Fibroblast of skin of abdomen (primary cell): ENCODE data around the gene AMDHD2.

ENCODE experiments used
- DNase-seq: peaks from one replicate; pipeline ENCODE4 v3.0.0-alpha.2; 2013

Gene AMDHD2

DNA sequence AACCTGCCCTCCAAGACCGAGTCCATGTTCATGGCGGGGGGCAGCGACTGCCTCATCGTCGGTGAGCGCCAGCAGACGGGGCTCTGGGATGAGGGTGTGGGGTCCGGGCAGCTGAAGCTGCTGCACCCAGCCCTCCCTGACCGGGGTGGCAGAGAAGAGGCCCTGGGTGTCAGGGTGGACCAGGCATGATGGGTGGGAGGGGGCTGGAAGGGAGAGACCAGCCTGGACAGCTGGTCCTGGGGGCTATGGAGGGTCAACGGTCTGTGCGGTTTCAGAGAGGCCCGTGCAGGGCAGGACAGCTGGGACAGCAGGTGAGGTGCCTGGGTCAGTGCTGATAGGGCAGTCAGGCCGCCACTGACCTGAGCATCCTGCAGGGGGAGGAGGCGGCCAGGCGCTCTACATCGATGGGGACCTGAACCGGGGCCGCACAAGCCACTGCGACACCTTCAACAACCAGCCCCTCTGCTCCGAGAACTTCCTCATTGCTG, 19.7 kb upstream of the AMDHD2 start:
- no peak for DNase-seq

GRCh38 chr16:2500918-2501750, 19.0 kb upstream of the AMDHD2 start:
- DNase-seq: peak; percentile 67

DNA sequence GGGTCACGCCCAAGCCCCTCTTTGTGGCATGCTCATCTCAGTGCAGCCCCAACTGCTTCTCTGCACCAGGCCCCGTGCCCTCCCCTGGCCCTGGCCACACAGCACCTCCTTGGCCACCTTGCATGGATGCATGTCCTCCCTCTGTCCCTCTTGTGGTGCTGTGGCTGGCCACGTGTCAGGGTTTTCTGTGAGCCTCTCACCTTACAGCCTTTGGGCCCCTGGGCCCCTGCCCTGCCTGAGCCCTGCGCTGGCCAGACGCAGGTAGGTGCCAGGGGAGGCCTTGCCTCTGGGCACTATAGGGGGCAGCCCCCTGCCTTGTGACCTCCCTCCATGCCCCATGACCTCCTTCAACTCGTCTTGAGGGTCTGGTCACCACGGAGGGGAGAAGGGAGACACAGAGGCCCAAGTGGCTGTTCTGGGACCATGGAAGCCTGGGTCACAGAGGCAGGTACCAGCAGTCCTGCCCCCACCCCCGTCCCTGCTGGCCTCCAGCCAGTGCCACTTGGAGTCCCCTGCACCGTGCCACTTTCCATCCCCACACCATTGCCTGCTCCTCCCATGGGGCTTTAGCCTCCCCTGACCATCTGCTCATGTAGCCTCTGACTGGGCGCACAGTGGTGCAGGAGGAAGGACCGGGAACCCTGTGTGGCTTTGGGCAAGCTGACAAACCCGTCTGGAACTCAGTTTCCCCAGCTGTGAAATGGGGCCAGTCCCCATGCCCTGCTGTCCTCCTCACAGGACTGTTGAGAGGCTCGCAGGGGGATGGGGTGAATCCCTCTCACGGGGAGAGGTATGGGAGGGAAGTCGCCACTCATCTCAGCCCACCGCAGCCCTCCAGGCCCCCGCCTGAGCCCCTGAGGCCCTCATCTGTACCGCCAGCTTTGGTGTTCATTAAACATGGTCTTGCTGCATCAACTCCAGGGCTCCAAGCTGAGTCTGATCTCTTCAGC, 17.9 kb upstream of the AMDHD2 start:
- no peak for DNase-seq

DNA sequence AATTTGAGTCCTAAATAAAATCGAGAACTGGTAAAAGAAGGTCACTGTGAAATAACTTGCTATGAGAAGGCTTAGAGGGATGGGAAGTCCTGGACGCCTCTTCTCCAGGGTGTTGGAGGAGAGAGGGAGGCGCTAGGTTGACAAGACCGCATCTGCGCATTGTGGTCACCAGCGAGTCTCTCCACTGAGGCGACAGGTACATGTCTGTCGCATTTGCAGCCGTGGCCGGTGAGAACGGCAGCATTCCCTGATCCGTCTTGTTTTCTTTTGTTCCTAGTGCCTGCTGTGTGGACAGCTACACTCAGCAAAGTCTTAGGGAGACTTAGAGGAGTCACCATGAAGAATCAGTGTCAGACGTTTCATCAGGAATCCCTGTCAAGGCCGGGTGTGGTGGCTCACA, 14.5 kb upstream of the AMDHD2 start:
- no peak for DNase-seq

DNA sequence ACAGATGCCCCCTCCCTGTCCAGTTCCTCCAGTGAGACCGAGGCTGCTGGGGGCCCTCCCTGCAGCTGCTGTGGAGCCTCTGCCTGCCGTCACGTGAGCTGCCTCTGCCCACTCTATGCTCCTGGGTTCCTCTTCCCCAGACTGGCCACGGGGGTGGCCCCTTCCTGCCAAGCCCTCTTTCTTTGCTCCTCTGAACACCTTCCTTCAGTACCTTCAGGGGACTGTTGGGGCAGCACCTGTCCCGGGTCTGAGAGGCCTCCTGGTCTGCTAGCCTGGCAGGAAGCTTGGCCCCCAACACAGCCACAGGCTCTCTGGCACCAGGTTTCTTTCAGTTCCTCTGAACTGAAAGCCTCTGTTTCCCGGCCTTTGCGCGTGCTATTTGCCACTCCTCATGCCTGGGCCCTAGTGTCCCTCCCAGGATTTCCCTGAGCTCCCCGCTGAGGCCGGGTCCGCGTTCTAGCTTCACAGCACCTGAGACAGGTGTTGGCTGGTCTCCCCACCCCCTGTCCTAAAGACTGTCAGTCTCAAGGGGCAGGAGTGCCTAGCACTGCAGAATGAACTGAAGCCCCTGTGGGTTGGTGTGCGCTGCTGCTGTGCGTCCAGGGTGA, 13.0 kb upstream of the AMDHD2 start:
- DNase-seq: no peak

- DNase-seq: no peak
Measured at GRCh38 chr16:2507665-2508064, 12.5 kb upstream of the AMDHD2 start.

- DNase-seq: no peak
Measured at GRCh38 chr16:2508722-2509400, 11.3 kb upstream of the AMDHD2 start.

- peak; percentile 54 for DNase-seq
Measured at GRCh38 chr16:2511128-2511800, 8.9 kb upstream of the AMDHD2 start.

DNA sequence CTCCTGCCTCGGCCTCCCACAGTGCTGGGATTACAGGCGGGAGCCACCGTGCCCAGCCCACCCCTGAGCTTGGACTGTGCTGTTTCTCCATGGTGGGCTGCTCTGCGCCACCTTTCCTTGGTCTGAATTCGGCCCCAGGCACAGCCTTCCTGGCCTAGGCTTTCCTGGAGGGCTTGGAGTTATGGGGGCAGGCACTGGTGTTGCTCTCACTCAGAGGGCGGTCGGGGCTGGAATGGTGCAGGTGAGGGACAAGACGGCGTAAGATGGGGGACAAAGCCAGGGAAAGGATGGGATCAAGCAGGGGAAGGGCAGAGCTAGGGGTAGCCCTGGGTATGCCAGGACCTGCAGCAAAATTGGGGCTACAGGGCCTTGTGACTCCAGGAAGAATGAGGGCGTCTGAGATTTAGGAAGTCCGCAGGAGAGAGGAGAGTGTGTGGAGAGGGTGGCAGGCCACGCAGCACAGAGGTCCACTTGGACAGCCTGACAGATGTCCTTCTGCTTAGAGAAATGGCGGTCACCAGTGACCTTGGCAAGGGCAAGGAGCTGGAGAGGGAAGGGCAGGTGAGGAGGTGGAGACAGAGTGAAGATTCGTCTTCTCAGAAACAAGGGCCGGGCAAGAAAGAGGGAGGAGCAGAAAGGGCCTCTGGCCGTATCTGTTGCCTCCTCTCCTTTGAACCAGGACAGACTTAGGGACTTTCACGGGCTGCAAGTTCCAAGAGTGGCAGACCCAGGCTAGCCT, 8.0 kb upstream of the AMDHD2 start:
- no peak for DNase-seq

DNA sequence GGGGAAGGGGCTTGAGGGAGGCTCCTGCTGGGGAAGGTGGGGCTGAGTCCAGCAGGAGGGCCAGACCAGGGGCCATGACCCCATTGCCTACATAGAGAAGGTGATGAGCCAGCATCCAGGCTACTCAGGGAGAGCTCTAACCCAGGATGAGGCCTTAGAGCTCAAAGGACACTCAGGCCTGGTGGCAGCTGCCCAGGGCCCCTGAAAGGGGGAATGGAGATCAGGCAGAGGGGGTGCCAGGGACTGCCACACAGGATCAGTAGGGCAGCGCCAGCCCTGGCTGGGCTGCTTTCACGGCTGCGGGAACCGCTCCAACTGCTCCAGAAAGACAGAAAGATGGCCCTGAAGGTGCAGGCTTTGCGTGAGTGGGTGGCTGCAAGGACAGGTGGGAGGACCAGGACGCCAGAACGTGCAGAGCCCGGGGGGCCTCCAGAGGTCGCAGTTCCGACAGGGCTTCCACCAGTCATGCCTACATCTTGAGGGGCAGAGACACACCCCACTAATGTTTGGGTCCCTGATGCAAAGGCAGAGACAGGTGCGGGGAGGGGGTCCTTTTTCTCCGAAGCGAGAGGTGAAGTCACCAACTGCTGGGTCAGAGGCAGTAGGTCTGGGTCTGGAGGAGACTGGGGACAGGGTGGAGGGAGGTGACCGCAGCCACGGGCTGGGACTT, 7.3 kb upstream of the AMDHD2 start:
- DNase-seq: no peak

DNA sequence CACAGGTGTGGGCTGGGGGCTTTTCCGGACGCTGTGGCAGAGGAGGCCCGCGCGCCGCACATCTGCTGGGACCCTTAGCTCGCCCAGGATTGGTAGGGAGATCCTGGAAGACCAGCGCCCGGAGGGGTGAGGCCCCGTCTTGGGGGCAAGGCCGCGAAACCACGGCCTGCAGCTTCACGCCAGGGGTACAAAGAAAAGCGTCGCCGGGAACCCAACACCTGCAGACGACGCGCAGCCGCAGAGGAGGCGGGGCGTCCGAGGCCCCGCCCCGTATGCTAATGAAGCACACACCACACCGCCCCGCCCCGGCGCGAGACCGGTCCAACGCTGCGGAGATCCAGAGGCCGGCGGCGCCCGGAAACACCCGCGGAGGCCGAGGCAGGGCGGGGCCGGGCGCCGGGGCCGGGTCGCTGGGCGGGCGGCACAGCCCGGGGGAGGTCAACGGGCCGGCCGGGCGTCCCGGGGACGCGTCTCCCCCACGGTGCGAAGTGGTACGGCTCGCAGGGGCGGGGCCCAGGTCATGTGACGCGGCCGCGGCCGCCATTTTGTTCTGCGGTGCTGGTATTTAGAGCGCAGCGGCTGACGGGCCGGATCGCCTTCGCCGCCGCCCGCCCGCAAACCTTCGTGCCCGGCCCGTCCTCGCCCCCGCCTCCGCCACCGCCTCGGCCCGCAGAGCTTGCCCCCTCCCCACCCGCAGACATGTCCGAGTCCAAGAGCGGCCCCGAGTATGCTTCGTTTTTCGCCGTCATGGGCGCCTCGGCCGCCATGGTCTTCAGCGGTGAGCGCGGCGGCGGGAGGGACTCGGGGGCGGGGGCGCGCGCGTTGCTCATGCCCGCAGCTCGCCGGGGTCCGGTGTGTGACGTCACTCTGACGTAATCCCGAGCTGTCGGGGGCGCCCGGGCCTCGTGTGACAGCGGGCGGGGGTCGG, 6.5 kb upstream of the AMDHD2 start, which contains the start of gene ATP6V0C:
Gene ATP6V0C (plus strand): TSS at position 548 of the 928 bp plus-strand sequence. CDS start 152 bp downstream, at position 700.
- peak; percentile 85 for DNase-seq

- DNase-seq: no peak
Measured at GRCh38 chr16:2514333-2515179, 5.6 kb upstream of the AMDHD2 start.

- DNase-seq: no peak
Measured at GRCh38 chr16:2515180-2515851, 4.9 kb upstream of the AMDHD2 start.

DNA sequence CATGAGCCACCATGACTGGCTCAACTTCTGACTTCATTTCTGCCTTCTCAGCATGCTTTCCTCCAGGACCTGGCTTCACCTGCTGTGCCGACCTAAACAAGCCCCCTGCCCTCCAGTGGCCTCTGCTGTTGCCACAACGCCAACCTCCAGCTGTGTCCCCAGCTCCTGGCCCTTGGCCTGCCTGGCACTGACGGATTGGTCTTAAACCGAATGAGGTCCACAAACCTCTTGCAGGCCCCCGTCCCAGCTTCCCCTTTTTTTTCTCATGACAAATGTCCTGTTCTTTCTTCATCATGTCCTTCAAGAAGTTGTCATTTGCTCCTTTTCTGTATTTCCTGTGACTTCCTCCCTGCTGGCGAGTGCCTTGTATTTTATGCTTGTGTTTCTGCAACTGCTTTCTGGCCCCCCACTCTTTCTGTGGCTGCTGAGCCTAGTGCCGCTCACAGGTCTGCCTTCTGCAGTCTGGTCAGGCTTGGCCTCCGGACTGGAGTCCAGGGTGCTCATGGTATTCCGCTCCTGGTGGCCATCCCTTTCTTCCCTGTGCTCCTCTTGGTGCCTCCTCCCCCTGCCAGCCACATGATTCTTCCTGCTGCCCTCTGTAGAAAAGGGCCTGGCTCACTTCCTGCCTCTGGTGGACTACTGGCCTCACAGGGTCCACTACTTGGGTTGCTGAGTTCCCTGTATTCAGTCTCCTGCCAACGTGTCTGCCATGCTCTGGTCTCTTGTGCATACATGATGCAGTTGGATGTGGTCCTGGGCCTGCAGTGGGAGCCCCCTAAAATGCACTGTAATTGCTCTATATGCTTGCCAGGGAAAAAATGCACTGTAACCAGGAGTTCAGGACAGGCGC, 3.6 kb upstream of the AMDHD2 start:
- no peak for DNase-seq

DNA sequence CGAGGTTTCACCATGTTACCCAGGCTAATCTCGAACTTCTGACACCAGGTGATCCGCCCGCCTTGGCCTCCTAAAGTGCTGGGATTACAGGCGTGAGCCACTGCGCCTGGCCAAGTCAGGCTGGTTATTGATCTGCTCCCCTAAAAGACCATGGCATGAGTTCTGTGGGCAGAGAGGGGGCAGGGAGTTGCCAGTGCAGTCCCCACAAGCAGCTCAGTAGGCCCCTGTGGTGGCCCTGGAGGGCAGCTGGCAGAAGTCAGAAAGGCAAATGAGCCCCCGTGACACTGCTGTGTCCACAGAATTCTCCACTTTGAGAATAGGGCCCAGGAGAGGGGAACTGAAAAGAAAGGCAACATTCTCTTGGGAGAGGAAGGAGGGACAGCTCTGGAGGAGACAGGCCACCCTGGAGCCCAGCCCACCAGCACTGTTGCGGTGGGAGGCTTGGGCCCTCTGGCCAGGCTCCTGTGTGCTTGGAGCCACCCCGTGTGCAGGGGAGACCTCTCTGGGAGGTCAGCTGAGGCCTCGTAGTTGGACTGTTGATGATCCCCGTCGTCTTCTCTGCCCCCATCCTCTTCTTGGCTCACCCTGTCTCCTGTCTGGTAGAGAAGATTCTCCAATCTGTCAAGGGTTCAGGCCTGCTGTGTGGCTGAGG, 2.1 kb upstream of the AMDHD2 start:
- no peak for DNase-seq
